AG10803 (cell line): Measurements from ENCODE around the gene SLC12A3.

ENCODE experiments used
- DNase-seq: peaks from one replicate; pipeline ENCODE4 v3.0.0; 2010; ENCODE audit warnings: low read depth
- H3K4me3 ChIP-seq: 2 replicates; pipeline ENCODE4 v1.5.1; 2011; ENCODE audit warnings: mild to moderate bottlenecking, low read length, control low read depth
- CTCF ChIP-seq: conservative IDR thresholded peaks from 2 replicates; pipeline ENCODE4 v1.5.1; 2011; ENCODE audit warnings: mild to moderate bottlenecking, low read length, control low read depth, inconsistent platforms

The SLC12A3 gene

DNA sequence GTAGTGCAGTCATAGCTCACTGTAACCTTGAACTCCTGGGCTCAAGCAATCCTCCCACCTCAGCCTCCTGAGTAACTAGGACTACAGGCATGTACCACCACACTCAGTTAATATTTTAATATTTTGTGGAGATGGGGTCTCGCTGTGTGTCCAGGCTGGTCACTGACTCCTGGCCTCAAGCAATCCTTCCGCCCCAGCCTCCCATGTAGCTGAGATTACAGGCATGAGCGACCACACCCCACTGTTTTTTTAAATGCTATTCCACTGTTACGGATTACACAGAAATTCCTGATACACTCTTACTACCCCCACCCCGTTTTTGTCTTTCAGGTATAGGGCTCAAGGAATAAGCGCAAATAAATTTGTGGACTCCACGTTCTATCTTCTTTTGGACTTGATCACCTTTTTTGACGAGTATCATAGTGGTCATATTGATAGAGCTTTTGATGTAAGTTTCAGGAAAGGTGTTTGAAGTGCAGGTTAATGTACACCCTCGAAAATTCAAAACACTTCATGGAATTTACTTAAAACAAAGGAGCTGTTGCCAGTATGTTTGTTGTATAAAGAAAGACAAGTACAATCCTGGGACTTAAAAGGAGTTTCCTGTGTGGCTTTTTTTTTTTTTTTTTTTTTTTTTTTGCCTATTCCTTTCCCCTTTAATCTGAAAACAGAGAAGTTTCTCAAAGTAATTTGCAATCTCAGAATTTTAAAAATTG, 26.2 kb upstream of the SLC12A3 start:
- no peak overlapping the region for H3K4me3 ChIP-seq
- DNase-seq: no peak
- no peak for TF ChIP-seq CTCF

DNA sequence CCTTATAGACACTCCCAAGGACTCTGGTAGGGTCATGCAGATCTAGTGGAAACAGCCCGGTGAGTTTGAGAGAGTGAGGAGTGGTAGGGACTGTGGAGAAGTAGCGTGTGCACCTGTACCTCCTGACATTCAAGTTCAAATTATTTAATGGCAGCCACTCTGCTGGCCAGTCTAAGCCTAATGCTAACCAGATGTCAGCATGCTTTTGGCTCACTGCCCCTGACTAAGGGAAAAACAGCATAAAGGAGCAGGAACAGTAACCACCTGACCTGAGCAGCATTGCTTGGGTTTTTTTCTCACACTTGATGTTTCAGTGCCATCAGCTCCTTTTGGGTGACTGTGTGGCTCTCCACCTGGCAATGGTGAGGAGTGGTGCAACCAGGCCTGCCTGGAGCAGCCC, 23.8 kb upstream of the SLC12A3 start:
- no peak overlapping the region for H3K4me3 ChIP-seq
- no peak for TF ChIP-seq CTCF
- DNase-seq: peak; percentile 78

- no peak for DNase-seq
- TF ChIP-seq CTCF: no peak
- H3K4me3 ChIP-seq: no peak overlapping the region
These were observed 23.3 kb upstream of the SLC12A3 start for GRCh38 chr16:56841659-56842058.

- no peak overlapping the region for H3K4me3 ChIP-seq
- TF ChIP-seq CTCF: no peak
- DNase-seq: no peak
These were observed 22.9 kb upstream of the SLC12A3 start for GRCh38 chr16:56842133-56842532.

DNA sequence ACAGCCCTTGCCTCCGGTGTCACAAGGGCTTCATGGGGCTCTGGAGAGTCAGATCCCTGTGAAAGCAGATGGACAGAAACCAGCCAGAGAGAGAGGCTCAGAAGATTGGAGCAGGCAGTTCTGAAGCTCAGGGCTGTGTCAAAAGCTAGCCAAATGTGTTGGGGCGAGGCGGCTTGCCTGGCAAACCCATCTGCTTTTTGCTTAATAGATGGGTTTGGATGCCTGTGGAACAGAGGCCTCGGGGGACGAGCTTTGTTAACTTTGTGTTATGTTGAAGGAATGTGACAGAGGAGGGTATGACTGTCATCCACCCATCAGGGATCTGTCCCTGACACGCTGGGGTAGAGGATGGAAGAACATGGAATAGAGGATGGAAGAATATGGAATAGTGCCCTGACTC, 21.0 kb upstream of the SLC12A3 start:
- DNase-seq: no peak
- H3K4me3 ChIP-seq: no peak overlapping the region
- no peak for TF ChIP-seq CTCF

- no peak for TF ChIP-seq CTCF
- DNase-seq: no peak
- no peak overlapping the region for H3K4me3 ChIP-seq
These were observed 17.7 kb upstream of the SLC12A3 start for GRCh38 chr16:56847173-56847910.
